H9 (cell line): ENCODE data around the gene RERE. TPM values are rescaled to one million over a fixed set of nuclear protein-coding genes. Genes with fewer than 3 reads are reported as not detected.

ENCODE experiments used
- DNase-seq: peaks from one replicate; pipeline ENCODE4 v3.0.0-alpha.2; 2017
- H2AFZ ChIP-seq: one replicate; pipeline ENCODE4 v1.6.1; 2013; ENCODE audit warnings: mild to moderate bottlenecking, low read length, control low read depth, moderate library complexity
- H2AK5ac ChIP-seq: 2 replicates; pipeline ENCODE4 v1.6.1; 2013; ENCODE audit warnings: low read length, control low read depth, mixed read lengths; ENCODE audit not compliant: insufficient read length
- H2BK120ac ChIP-seq: one replicate; pipeline ENCODE4 v1.6.1; 2013; ENCODE audit warnings: low read depth, mild to moderate bottlenecking, low read length, control low read depth, inconsistent platforms; ENCODE audit not compliant: poor library complexity, severe bottlenecking
- H2BK12ac ChIP-seq: 2 replicates; pipeline ENCODE4 v1.6.1; 2013; ENCODE audit warnings: low read length, control low read depth, mixed read lengths, low read depth; ENCODE audit not compliant: insufficient read length
- H2BK15ac ChIP-seq: 2 replicates; pipeline ENCODE4 v1.6.1; 2013; ENCODE audit warnings: low read depth, low read length, control low read depth
- H2BK20ac ChIP-seq: one replicate; pipeline ENCODE4 v1.6.1; 2013; ENCODE audit warnings: low read depth, mild to moderate bottlenecking, low read length, control low read depth, inconsistent platforms; ENCODE audit not compliant: poor library complexity, severe bottlenecking
- H2BK5ac ChIP-seq: 2 replicates; pipeline ENCODE4 v1.6.1; 2013; ENCODE audit warnings: low read length, control low read depth, mixed read lengths; ENCODE audit not compliant: insufficient read length
- H3K14ac ChIP-seq: 2 replicates; pipeline ENCODE4 v1.6.1; 2013; ENCODE audit warnings: low read length, control low read depth; ENCODE audit not compliant: insufficient read depth
- H3K18ac ChIP-seq: 2 replicates; pipeline ENCODE4 v1.6.1; 2013; ENCODE audit warnings: low read depth, mild to moderate bottlenecking, mixed read lengths, low read length, control low read depth; ENCODE audit not compliant: insufficient read length
- H3K23ac ChIP-seq: 2 replicates; pipeline ENCODE4 v1.6.1; 2013; ENCODE audit warnings: low read length, control low read depth, mixed read lengths, low read depth; ENCODE audit not compliant: insufficient read length
- H3K23me2 ChIP-seq: 2 replicates; pipeline ENCODE4 v1.6.1; 2013; ENCODE audit warnings: low read depth, mild to moderate bottlenecking, mixed read lengths, low read length, control low read depth; ENCODE audit not compliant: insufficient read length, poor library complexity, severe bottlenecking
- H3K27ac ChIP-seq: 2 replicates; pipeline ENCODE4 v1.5.1; 2013; ENCODE audit warnings: low read length, control low read depth, mixed read lengths, low read depth; ENCODE audit not compliant: insufficient read length
- H3K27me3 ChIP-seq: 2 replicates; pipeline ENCODE4 v1.6.1; 2013; ENCODE audit warnings: low read length, control low read depth, inconsistent platforms; ENCODE audit not compliant: insufficient read depth
- H3K4ac ChIP-seq: 2 replicates; pipeline ENCODE4 v1.6.1; 2013; ENCODE audit warnings: low read depth, mild to moderate bottlenecking, control low read depth, inconsistent platforms, low read length, moderate library complexity
- H3K4me1 ChIP-seq: 2 replicates; pipeline ENCODE4 v1.6.1; 2013; ENCODE audit warnings: low read length, control low read depth, inconsistent platforms; ENCODE audit not compliant: insufficient read depth
- H3K4me2 ChIP-seq: 2 replicates; pipeline ENCODE4 v1.6.1; 2013; ENCODE audit warnings: low read length, control low read depth, mixed read lengths; ENCODE audit not compliant: insufficient read length, insufficient read depth
- H3K56ac ChIP-seq: 2 replicates; pipeline ENCODE4 v1.6.1; 2013; ENCODE audit warnings: low read depth, mild to moderate bottlenecking, mixed read lengths, low read length, control low read depth; ENCODE audit not compliant: insufficient read length
- H3K79me1 ChIP-seq: 2 replicates; pipeline ENCODE4 v1.6.1; 2013; ENCODE audit warnings: low read depth, mild to moderate bottlenecking, moderate library complexity, low read length, control low read depth, inconsistent platforms; ENCODE audit not compliant: insufficient read depth, poor library complexity, severe bottlenecking
- H3K79me2 ChIP-seq: 2 replicates; pipeline ENCODE4 v1.6.1; 2013; ENCODE audit warnings: low read length, control low read depth, inconsistent platforms; ENCODE audit not compliant: insufficient read depth
- H3K9ac ChIP-seq: 2 replicates; pipeline ENCODE4 v1.6.1; 2013; ENCODE audit warnings: low read length, control low read depth, mixed read lengths; ENCODE audit not compliant: insufficient read length; ENCODE audit errors: extremely low read depth
- H3K9me3 ChIP-seq: one replicate; pipeline ENCODE4 v1.6.1; 2013; ENCODE audit warnings: low read depth, low read length, inconsistent platforms; ENCODE audit not compliant: control insufficient read depth
- H3T11ph ChIP-seq: one replicate; pipeline ENCODE4 v1.6.1; 2013; ENCODE audit warnings: mild to moderate bottlenecking, low read length, control low read depth, inconsistent platforms
- H4K20me1 ChIP-seq: one replicate; pipeline ENCODE4 v1.6.1; 2013; ENCODE audit not compliant: control insufficient read depth, insufficient read length, insufficient read depth
- H4K5ac ChIP-seq: 2 replicates; pipeline ENCODE4 v1.6.1; 2013; ENCODE audit warnings: low read depth, mild to moderate bottlenecking, mixed read lengths, low read length, control low read depth; ENCODE audit not compliant: insufficient read length
- H4K8ac ChIP-seq: replicated peaks from 2 replicates; pipeline ENCODE4 v1.6.1; 2013; ENCODE audit warnings: low read length, control low read depth, mixed read lengths, low read depth; ENCODE audit not compliant: insufficient read length
- H4K91ac ChIP-seq: 2 replicates; pipeline ENCODE4 v1.6.1; 2013; ENCODE audit warnings: low read depth, mild to moderate bottlenecking, moderate library complexity, mixed read lengths, low read length, control low read depth; ENCODE audit not compliant: insufficient read length
- H3K27ac Mint-ChIP-seq, 3 experiments: 2 replicates in 2 of 3; 3 replicates in 1 of 3; pipeline ENCODE4 v1.8.0; 2020 to 2021; ENCODE audit warnings: mixed read lengths in 3 of 3, mild to moderate bottlenecking in 1 of 3, moderate library complexity in 1 of 3
- H3K27me3 Mint-ChIP-seq: 2 replicates; pipeline ENCODE4 v1.8.0; 2021; ENCODE audit warnings: low read depth, mild to moderate bottlenecking, moderate library complexity, mixed read lengths
- H3K36me3 Mint-ChIP-seq, 3 experiments: 2 replicates in 2 of 3; 3 replicates in 1 of 3; pipeline ENCODE4 v1.8.0; 2020 to 2021; ENCODE audit warnings: low read depth in 3 of 3, mixed read lengths in 3 of 3; ENCODE audit not compliant: insufficient read depth in 1 of 3
- H3K4me1 Mint-ChIP-seq, 2 experiments: 2 replicates each; pipeline ENCODE4 v1.8.0; 2020; ENCODE audit warnings: mixed read lengths in 2 of 2
- H3K4me3 Mint-ChIP-seq, 2 experiments: 2 replicates in 1 of 2; 3 replicates in 1 of 2; pipeline ENCODE4 v1.8.0; 2020 to 2021; ENCODE audit warnings: mild to moderate bottlenecking in 2 of 2, mixed read lengths in 2 of 2, moderate library complexity in 1 of 2
- H3K9me3 Mint-ChIP-seq, 2 experiments: 2 replicates in 1 of 2; 3 replicates in 1 of 2; pipeline ENCODE4 v1.8.0; 2020; ENCODE audit warnings: mild to moderate bottlenecking in 2 of 2, mixed read lengths in 2 of 2, moderate library complexity in 1 of 2
- CTCF ChIP-seq: fragments of 200-600 bp; sonication (generic); conservative IDR thresholded peaks from 3 replicates; pipeline ENCODE4 v1.8.0; 2021; ENCODE audit warnings: antibody characterized with exemption, mild to moderate bottlenecking
- WGBS: extraction: QIAGEN DNeasy Blood & Tissue Kit; methylation state at CpG from one replicate; pipeline ENCODE4 v1.1.7; 2013; ENCODE audit warnings: missing lambda C conversion rate, low lambda C conversion rate, mixed read lengths; ENCODE audit not compliant: insufficient read length; ENCODE audit errors: extremely low coverage; 5-methylcytosine and 5-hydroxymethylcytosine counted together
- total RNA-seq: library from RNA; stranded (reverse); gene quantifications from 2 replicates; pipeline ENCODE4 v1.2.1, GENCODE V29; 2021

Gene RERE
- total RNA-seq, 1 experiment from 2014 or later, result 103 TPM

GRCh38 chr1:8639148-8639547 is 178.3 kb downstream of the RERE start:
- Histone ChIP-seq H2BK15ac (no peak overlapping the region), H3K14ac (no peak overlapping the region), H2AFZ (no peak overlapping the region), H3K9me3 (no peaks in the 10 kb centered on the region), H4K20me1 (no peaks in the 10 kb centered on the region), H4K5ac (no peak overlapping the region), H3K27ac (no peak overlapping the region), H3K79me2 (peaks cover 20% of the 10 kb centered on the region), H2BK12ac (no peak overlapping the region), H3K23me2 (no peaks in the 10 kb centered on the region), H3K79me1 (peaks cover 12% of the 10 kb centered on the region), H2AK5ac (no peak overlapping the region), H3K4ac (no peak overlapping the region), H3T11ph (no peak overlapping the region), H3K27me3 (no peaks in the 10 kb centered on the region), H4K8ac (no peak overlapping the region), H2BK5ac (no peak overlapping the region), H3K4me2 (no peak overlapping the region), H3K9ac (no peak overlapping the region), H3K4me1 (no peaks in the 10 kb centered on the region; the same call in 1 of the 2 replicates), H2BK120ac (no peak overlapping the region), H3K18ac (no peak overlapping the region), H4K91ac (no peak overlapping the region), H2BK20ac (no peak overlapping the region), H3K23ac (no peak overlapping the region), H3K56ac (no peak overlapping the region)
- Mint-ChIP-seq H3K4me3 (no peak overlapping the region), H3K27me3 (no peaks in the 10 kb centered on the region), H3K36me3 (no peaks in the 10 kb centered on the region; a peak in 1 of 7 replicates), H3K27ac (peak overlapping the region in 2 of 3 experiments; percentile 28 to 37; a peak in 3 of 7 replicates), H3K9me3 (no peaks in the 10 kb centered on the region), H3K4me1 (peaks cover 16 to 33% of the 10 kb centered on the region in 2 experiments)
- TF ChIP-seq CTCF, result no peak
- no peak for DNase-seq
- WGBS, result no CpG with 5 or more reads among the region's 5 CpGs
